HCEC 1CT (cell line): ENCODE measurements around the gene MUCL1.
A peak's percentile ranks its signal among the peaks of the same experiment; 100 is the strongest.
"Not testable (repeated sequence)": the region's sequence is repeated elsewhere in the genome, so short reads cannot be mapped to it uniquely, and the experiment has no call there.

ENCODE experiments used
- DNase-seq: peaks from one replicate; pipeline ENCODE4 v3.0.0-alpha.2; 2017

Gene MUCL1, protein sequence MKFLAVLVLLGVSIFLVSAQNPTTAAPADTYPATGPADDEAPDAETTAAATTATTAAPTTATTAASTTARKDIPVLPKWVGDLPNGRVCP

DNA sequence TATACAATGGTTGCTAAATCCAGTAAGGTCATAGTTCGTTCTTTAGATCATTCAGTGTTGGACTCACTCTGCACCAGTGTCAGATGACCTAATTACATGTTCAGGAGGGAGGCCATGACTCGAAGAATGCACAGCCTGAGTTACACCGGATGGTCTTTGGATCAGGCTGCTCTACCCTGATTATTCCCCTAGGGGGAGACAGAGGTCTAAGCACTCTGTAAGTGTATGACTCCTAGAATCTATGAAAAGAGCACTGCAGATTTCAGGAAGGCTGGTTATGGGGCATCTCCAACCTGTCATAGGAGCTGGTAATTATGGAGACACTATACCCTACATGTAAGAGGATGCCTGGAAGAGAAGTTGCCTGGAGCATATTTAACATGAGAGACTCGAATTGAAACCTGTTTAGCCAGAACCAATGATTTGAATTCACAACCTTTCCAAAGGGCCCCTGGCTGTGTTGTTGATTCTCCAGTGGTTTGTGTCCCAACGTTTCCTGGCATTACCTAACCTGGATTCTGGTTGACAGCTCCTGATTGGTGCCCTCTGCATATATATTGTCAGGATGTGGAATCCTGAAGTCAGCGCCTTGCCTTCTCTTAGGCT lies at the start of gene MUCL1:
Gene MUCL1, plus strand, starts transcription at position 584 of the 606 bp plus-strand sequence. CDS start 67 bp downstream, outside the sequence.
- peak; percentile 67 for DNase-seq

DNA sequence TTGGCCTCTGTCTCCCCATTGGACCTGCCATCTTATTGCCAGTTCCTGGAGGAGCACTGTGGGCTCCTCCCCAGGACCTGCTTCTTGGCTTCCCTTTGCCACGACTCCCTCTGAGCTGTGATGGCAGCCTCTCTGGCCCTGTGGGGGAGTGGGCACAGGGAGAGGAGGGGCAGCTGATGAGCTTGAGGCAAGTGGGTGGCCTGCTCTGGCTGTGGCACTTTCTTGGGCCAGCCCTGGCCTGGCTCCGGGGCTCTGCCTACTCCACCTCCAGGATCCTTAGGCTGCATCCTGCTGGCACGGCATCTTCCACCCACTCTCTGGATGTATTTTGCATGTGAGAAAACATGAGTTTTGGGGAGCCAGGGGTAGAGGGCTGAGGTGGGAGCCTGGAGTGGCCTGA lies 32.6 kb upstream of the MUCL1 start:
- no peak for DNase-seq

DNA sequence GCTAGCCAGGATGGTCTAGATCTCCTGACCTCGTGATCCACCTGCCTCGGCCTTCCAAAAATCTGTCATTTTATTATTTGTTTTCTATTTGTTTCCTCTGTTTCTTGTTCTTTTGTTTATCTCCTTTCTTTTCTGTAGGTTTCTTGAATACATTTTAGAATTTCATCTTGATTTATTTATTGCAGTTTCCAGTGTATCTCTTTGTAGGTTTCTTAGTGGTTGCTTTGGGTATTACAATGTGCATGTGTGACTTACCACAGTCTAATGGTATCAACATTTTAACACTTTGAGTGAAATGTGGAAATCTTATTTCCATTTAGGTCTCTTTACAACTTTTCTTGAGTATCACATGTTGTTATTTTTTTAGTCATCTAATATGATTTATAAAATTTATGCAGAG lies 29.9 kb upstream of the MUCL1 start:
- DNase-seq: no peak

DNA sequence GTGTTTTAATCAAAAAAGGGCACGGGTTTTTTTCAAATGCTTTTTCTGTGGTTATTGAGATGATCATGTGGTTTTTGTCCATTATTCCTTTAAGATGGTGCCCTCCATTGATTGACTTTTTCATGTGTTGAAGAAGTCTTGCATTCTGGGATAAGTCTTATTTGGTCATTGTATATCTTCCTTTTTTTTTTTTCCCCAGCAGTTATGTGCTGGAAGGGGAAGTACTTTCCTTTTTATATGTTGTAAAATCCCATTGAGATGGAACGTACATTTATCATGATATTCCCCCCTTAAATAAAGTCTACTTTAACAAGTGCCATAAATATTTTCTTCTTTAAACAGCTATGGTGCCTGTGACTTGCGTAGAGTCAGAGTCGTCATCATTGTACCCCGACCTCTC lies 24.8 kb upstream of the MUCL1 start:
- DNase-seq: no peak

DNA sequence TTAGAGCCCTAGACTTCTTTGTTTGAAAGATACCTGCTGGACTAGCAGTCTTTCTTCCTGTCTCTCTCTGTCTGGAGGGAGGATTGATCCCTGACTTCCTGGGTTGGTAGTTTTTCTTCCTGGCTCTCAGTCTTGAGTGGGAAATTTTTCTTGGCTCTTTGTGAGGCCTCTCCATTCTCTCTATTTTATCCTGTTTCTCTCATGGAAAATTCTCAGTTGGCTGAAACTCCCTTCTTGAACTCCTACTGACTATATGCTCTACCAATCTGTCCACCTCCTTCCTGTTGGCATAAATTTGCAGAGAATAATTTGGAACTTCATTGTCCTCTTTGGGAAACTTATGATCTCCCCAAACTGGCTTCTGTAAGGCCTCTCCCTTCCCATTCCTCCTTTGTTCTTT lies 24.1 kb upstream of the MUCL1 start:
- DNase-seq: no peak

DNA sequence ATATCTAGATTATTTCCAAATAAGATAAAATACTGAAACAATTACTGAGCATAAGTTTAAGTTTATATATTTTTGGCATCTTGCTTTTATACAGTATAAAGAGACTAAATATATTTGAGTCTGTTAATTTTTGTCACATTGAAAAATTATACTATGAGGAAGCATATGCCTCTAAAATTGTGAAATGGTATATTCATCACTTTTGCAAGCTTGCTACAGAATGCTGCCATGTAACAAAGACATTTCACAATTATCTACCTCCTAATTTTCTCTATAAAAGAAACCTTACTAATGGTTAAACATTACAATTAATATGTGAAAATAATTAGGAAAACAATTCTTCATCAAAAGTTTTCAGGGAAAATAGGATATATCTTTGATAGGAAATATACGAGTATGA lies 22.7 kb upstream of the MUCL1 start:
- DNase-seq: no peak

DNA sequence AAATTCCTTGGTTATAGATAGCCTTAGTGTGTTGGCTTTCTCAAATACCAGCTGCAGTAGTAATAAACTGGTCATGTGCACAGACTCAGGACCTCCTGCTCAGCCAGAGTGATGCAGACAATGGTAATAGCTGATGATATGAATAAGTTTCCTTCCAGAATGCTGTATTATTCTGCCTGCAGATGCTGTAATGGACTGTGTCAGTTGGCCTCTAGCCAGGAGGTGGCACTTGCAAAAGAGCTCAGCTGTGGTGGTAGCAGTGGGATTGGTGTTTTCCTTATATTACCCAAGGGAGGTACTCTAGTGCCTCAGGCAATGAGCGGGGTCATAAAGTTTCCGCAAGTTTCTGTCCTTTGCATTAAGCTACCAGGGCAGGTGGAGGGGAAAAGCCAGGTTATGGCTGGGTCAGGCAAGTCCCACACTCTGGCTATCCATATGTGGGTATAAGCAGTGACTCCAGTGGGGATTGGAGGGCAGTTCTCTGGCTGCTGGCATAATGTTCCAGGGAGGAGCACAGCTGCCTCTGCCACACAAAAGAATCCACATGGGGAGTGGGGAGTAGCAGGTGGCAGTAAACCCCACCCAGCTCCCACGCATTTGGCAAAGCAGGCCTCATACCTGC lies 14.0 kb upstream of the MUCL1 start:
- DNase-seq: no peak

DNA sequence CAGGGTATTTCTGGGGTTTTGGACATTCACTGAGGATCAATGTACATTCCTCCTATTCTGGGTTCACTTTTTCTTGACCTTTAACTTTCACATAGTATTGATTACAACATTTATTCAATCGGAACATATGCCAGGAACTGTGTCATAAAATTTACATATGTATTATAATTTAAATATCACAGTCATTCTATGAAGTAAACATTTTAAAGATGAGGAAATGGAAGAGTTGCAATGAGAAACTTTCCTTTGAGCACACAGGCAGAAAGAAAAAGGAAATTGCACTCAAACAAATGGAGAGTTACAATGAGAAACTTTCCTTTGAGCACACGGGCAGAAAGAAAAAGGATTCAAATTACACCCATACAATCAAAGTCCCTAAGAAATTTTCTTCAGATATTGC lies 3.1 kb downstream of the MUCL1 start:
- no peak for DNase-seq

DNA sequence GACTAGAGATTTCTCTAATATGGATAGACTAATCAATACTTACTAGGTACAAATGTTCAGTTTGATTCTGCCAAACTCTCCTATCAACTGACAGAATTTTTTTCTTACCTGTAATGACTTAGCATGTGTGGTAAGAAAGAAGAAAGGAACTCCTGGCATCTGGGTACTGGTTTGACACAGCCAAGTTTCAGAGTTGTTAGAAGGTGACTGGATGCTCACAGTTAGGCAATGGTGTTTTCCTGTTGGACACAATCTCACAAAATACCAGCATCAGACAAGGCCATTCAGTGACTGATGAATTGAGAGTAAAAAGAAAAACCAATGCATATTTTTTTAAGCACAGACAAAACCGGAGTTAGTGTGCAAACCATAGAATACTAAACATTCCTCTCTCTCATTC lies 4.2 kb downstream of the MUCL1 start:
- no peak for DNase-seq

DNA sequence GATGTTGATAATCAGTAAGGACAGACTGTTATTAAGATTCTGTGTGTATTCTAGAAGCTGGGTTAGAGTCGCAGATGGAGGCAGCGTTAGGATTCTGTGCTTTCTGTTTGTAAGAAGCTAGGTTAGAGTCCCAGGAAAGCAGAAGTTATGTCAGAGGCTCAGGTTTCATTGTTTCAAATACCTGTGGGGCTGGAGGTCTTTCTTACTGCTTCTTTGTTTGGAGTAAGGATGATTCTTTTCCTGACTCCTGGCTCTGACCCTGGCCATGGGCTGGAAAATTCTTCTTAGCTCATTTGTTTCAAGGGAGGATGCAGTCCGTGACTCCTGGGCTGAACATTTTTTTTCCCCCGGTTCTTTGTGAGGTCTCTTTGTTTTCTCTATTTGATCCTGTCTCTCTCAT lies 5.2 kb downstream of the MUCL1 start:
- DNase-seq: no peak

DNA sequence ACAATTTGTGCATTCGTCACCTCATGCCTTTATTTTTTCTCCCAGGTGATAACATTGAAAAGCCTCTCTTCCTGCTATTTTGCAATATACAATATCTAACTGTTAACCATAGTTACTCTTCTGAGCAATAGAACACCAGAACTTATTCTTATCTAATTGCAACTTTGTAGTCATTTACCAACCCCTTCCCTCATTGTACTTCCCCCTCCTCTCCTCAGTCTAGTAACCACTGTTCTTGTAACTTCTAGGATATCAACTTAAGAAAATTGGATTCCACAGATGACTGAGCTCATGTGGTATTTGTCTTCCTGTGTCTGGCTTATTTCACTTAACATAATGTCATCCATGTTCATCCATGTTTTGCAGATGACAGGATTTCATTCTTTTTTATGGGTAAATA lies 7.6 kb downstream of the MUCL1 start:
- no peak for DNase-seq

DNA sequence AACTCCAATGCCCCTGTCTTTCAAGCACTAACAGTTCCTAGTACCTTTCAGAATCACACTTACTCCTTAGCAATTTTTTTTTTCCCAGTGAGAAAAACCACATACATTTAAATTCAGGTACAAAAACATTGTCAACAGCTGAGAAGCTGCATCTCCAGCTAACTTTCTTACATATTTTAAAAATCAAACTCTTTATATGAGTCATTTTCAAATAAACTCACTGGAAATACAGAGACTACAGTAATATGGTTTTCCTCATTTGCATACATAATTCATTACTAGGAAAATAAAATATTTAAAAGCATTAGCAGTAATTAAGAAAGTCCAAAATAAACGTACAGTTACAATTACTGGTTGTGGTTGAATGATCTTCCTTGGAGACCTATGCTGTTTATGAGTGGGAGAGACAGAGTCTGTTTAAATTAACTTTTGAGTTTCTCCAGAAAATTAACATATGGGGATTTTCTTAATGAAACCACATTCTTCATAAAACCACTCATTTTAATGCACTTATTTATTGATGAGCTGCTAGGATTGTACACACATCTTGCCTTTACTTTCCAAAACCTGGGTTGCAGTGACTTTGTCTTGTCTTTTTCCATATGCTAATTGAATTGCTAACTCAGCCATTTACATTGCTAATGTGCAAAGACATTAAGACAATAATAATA lies 9.8 kb downstream of the MUCL1 start:
- no peak for DNase-seq

DNA sequence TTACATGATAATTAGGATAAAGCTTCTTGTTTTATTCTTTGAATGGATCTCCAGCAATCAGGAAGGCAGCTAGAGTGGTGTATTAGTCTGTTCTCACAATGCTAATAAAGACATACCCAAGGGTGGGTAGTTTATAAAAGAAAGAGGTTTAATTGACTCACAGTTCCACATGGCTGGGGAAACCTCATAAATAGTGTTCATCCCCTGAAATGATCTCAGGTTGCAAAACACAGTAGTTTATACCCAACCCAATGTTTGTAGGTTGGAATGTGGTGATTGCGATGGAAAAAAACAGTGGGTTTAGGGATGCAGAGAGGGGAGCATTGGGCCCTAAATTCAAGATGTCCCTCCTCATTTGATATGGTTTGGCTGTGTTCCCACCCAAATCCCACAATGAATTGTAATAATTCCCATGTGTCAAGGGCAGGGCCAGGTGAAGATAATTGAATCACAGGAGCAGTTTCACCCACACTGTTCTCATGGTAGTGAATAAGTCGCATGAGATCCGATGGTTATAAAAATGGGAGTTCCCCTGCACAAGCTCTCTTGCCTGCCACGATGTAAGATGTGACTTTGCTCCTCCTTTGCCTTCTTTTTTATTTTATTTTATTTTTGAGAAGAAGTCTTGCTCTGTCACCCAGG lies 11.5 kb downstream of the MUCL1 start:
- no peak for DNase-seq

DNA sequence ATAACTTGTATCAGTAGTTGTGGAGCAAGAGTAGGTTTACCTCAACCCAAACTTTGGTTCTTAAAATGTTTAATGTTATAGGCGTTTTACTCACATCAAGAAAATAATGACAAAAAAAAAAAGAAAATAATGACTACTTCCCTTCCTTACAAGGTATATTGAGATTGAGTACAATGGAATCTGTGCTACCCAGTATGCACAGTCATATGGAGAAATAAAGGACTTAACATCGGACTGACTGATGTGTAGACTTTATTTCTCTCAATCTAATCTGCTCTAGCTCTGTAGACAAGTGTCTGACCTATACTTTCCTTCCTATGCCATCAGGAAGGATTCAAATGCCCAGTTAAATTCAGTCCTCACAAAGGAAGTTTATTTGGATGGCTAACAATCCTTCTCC lies 14.4 kb downstream of the MUCL1 start:
- no peak for DNase-seq

DNA sequence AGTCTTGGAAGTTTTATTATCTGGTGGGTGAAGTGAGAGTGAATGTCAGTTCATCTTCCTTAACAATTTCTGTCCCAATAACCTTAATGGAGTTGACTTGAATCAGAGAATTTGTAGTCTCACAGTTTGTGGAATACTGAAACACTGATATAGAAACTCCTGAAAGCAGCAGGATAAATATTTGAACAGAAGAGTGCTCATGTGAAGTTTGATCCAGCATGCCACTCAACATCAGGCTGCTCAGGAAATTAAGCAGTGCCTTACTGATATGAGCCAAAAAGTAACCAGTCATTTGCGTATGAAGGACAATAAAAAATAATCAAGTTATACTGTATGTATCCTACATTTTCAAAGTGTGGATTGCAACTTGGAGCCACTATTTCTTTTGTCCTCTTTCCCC lies 15.7 kb downstream of the MUCL1 start:
- DNase-seq: no peak

DNA sequence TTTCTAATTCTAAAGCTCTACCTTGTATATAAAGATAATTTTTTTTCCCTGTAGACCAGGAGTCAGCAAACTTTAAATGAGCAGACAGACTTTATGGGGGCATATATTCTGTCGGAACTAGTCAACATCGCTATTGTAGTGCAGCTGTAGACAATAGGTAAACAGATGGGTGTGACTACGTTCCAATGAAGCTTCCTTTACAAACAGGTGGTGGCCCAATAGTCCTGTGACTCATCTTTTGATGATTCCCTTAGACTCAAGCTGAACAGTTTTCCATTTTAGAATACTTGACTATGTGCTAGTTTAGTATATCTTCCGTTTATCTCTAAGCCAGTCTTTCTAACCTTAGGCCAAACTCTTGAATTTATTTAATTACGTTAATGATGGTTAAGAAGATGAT lies 16.3 kb downstream of the MUCL1 start:
- no peak for DNase-seq

DNA sequence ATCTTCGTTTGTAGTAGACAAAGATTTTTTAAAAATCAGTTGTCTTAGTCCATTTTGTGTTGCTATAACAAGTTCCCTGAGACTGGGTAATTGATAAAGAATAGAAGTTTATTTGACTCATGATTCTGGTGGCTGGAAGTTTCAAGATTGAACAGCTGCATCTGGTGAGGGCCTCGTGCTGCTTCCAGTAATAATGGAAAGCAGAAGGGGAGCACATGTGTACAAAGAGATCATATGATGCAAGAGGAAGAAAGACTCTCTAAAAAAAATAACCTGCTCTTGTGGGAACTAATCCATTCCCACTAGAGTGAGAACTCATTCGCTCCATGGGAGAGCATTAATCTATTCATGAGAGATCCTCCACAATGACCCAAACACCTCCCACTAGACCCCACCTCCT lies 24.8 kb downstream of the MUCL1 start:
- DNase-seq: peak; percentile 79

DNA sequence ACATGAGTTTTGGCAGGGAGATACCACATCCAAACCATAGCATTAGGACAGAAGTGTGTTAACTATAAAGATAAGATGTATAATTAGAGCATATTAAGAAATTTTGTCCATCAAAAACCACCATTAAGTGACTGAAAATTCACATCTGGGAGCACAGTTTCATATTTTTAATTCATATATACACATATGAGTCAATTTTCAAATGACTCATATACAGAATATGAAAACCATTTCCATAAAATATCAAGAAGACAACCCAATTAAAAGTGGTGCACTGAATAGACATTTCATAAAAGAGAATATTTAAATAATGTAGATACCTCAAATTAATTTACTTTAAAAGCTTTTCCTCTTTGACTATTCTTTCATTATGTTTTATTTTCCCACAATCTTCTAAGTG lies 25.3 kb downstream of the MUCL1 start:
- peak; percentile 70 for DNase-seq

DNA sequence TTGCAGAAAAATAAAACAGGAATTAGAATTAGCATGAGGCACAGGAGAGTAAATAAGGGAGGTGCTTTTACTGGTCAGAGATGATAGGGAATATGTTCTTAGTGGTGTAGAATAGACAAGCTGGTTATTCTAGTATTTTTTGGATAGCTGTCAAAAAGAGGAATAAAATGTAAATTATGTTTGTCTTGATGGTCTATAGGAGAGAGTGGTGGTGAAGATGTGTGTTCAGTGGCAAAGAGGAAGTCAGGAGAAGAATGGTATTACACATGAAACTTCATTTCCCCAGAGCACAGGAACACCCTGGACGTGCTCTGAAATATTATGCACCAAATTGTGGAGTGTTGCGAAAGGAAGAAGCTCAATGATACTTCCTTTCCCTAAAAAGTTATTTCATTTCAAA lies 27.8 kb downstream of the MUCL1 start:
- DNase-seq: no peak

DNA sequence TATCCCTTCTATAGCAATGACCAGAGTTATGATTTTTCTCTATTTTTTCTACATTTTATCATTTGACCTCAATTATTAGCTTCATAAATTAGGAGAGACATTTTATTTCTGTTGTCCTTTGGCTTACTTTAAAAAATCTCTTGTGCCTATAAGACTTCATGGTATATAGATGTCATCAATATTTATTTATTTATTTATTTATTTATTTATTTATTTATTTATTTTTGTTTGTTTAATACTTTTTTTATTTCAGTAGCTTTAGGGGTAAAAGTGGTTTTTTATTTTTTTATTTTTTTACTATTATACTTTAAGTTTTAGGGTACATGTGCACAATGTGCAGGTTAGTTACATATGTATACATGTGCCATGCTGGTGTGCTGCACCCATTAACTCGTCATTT lies 28.3 kb downstream of the MUCL1 start:
- not testable (repeated sequence) for DNase-seq

DNA sequence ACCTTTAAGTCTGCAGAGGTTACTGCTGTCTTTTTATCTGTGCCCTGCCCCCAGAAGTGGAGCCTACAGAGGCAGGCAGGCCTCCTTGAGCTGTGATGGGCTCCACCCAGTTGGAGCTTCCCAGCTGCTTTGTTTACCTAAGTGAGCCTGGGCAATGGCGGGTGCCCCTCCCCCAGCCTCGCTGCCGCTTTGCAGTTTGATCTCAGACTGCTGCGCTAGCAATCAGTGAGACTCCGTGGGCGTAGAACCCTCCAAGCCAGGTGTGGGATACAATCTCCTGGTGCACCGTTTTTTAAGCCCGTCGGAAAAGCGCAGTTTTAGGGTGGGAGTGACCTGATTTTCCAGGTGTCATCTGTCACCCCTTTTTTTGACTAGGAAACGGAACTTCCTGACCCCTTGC lies 34.1 kb downstream of the MUCL1 start:
- DNase-seq: not testable (repeated sequence)

DNA sequence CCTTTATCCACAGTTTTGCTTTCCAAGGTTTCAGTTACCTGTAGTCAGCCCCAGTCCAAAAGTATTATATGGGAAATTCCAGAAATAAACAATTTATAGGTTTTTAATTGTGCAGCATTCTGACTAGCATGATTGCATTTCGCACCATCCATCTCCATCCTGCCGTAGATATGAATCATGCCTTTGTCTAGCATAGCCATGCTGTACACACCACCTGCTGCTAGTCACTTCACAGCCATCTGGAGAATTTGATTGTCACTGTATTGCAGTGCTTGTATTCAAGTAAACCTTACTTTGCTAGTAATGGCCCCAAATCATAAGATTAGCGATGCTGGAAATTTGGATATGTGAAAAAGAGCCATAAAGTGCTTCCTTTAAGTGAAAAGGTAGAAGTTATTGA lies 36.0 kb downstream of the MUCL1 start:
- no peak for DNase-seq

DNA sequence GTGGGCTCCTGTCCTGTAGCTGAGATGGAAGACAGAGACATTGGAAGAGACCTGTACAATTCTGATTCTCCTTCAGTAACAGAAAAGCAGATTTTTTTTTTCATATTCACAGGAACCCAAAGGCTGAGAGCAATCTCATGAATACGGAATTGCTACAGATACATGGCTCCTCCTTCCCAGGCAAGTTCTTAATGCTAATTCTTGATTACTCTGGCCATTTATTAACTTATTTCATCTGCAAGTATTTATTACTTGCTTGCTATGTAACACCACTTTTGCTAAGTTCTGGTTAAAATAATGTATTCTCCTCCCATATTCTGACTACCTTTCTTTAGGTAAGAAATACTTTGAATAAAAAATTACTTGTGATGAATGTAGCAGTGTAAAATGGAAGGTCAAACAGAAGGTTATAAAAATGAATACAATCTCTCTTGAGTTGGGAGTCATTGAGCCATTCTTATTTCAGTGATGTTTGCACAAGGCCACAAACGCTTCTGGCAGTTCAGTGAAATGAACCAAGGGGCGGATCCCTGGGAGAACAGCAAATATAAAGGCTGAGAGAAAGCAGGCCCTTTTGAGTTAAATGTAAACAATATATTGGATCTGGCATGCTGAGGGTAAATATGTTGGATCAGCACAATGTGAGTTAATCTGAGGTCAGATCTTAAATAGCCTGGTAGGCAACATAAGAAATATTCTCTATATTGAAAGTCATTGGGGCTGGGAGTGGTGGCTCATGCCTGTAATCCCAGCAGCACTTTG lies 37.6 kb downstream of the MUCL1 start:
- DNase-seq: no peak
